UCSD-AML1 (cell line): ENCODE results near the gene CD52.

Experiments
- DNase-seq: peaks from one replicate; lab custom pipeline; 2025; ENCODE audit not compliant: unreplicated experiment; lab: John Stamatoyannopoulos, UW

The CD52 gene

DNA sequence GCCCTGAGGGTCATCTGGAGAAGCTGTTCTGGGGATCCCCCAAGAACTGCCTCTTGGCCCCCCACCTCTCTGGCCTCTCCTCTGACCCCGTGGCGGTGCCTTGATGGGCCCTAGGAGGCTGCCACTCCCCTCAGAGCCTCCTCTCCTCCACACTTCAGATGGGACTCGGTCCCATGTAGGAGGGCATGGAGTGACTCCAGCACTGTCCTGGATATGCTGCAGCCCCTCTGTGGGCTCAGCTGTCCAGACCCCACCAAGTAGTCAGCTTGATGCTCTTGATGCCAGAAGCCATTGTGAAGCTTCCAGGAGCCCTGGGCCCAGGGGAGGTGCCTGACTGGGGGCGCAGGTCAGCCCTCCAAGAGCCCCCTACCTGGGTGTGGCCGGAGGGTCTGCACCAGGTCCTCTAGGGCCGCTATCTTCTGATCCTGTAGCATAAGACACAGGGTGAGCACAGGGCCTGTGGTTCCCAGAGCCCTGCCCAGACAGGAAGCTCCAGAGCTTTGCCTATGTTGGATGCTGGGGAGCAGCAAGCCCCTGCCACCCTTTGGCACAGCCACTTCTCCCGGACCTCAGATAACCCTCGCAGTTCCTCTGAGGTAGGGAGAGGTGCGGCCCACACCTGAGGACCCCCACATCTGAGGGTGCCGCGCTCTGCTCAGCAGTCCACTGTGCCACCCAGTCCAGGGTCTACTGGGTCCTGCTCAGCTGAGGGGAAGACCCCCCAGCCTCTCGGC, 20.5 kb upstream of the CD52 start:
- DNase-seq, result no peak

DNA sequence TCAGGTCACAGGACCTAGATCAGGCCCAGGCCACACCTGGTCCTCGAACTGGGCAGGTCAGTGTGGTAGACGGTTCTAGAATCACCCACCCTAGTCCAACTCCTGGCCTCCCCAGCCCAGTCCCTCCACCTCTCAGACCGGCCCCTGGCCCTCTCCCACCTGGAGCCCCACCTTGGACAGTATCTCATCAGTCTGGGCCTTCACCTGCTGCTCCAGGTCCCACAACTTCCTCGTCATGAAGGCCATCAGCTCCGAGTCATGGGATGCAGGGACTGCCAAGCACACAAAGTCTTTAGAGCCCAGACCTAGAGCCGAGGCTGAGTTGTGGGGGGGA, 20.0 kb upstream of the CD52 start:
- no peak for DNase-seq

DNA sequence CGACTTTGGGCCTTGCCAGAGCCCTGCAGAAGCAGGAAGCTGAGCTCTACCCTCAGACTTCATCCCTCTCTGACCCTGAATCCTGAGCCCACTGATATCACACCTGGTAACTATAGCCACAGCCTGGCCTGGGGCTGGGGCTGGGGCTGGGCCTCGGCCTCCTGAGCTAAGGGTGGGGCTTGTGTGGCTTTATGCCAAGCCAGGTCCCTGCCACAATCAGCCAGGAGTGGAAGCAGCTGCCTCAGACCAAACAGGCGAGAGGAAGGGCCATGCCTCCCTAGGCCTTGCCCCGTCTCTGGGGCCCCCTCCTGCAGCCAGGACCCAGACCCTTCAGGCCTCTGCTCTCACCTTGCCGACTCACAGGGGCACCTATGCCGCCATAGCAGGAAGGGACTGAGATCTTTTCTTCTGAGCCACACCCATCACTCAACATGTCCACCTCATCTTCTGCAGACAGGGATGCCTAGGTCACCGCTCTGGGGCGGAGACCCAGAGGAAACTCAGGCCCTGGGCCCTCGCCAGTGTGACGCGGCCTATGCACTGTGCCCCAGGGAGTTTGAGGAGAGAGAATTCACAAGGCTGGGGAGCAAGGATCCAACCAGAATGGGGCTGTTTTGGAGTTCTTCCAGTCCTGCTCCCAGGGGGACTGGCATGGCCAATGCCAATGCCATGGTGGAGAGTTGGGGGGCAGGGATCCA, 17.0 kb upstream of the CD52 start:
- no peak for DNase-seq

DNA sequence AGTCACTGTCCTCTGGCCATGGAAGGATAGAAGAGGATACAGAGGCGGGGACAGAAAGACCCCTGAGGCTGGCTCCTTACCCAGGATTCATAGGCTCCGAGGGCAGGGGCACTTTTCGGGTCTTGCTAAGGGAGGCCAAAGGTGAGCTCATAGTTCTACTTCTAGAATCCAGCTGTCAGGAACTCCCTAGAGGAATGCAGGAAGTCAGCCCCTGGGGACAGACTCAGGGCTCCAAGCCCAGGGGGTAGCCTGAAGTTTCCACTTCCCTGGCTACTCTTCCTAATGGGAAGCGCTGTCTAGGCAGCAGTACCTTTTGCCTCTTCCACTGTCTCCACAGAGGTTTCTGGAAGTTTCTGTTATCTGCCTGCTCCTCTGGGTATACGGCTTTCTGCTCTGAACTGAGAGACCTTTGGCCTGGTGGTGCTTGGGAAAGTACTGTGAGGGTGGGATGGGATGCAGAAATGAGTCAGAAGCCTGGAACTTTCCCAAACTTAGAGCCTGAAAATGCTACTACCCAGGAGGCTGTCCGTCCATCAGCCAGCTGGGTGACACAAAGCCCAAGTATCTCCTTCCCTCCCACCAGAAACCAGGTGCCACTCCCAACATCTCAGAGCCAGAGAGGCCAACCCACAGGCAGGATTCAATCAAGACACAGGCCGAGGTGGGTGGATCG, 14.9 kb upstream of the CD52 start:
- DNase-seq, result no peak

DNA sequence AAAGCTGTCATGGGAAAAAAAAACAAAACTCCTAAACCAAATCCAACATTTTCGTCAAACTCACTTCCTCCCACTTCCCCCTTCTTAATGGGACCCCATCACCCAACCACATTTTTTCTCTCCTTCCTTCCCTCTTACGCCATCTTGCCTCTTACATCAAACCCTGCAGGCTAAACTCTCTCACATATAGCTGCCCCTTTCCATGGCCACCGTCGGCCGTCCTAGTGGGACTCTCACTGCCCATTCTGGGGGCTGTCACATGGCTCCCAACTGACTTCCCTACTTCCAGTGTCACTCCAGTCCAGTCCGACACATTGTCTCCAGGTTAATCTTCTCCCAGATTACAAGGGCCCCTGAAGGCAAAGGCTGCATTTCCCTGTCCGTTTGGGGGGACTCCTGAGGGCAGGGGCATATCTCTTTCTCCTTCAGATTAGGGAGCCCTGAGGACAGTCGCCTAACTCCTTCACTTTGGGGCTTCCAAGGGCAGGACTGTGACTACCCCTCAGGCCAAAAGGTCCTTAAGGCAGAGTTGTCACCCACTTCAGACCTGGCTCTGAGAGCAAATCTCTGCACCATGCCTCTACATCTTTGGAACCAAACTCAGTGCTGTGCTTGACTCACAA, 12.0 kb upstream of the CD52 start:
- DNase-seq, result peak; percentile 46

DNA sequence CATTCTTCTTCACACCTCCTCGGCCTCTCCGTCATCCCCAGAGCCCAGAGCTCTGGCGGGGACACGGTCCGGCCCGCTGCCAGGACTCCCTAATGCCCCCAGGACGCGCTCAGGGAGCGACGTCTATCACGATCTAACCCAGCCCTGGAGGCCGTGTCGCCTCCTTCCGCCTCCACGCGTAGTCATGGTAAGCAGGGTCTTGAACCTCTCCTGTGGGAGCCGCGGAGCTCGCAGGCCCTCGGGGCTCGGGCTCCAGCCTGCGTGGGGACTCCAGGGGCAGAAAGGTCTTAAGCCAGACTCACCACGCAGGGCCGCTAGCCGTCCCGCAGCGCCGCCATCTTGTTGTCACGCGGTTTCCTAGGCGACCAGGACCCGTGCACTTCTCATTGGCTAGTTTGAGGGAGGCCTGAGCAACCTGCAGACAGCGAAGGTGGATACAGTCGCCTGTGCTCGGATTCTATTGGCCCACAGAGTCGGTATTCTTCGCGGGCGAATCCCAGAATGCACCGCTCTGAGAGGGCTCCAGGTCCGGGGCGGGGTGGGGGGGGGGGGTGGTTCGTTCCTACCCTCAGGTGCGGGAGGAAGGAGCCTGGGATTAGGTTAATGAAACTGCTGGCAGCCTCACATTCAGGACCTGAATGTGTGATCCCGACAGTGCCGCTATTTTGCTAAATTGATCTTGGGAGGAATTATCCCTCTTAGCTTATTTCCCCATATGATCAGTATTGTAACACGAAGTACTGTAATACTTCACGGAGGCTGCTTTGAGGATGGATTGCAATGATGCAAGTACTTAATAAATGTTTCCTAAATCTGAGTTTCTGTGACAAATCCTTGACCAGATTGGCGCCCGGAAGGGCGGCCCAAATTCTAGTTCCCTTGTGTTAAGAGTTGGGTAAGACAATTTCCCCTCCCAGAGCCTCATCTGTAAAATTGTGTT, 11.2 kb upstream of the CD52 start, which contains the start of gene UBXN11:
UBXN11 (minus strand) TSS at position 347 of the 940 bp plus-strand sequence. CDS start 3,753 bp downstream, outside the sequence.
- peak; percentile 88 for DNase-seq

DNA sequence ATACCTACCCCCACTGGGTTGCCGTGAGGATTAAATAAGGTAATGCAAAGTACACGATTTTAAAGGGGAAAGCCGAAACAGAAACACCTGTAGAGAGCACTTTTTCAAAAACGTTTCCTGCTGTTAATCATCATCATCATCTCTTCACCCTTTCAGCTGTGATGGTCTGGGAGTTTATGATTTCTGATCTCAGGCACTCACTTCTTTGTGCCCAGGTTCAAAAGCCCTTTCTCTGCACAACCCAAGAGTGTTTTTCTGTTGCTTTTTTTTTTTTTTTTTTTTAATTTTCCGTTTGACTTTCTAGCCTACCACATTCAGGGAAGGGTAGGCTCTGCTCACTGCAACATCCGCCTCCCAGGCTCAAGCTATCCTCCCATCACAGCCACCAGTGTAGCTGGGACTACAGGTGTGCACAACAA, 10.4 kb upstream of the CD52 start:
- no peak for DNase-seq

DNA sequence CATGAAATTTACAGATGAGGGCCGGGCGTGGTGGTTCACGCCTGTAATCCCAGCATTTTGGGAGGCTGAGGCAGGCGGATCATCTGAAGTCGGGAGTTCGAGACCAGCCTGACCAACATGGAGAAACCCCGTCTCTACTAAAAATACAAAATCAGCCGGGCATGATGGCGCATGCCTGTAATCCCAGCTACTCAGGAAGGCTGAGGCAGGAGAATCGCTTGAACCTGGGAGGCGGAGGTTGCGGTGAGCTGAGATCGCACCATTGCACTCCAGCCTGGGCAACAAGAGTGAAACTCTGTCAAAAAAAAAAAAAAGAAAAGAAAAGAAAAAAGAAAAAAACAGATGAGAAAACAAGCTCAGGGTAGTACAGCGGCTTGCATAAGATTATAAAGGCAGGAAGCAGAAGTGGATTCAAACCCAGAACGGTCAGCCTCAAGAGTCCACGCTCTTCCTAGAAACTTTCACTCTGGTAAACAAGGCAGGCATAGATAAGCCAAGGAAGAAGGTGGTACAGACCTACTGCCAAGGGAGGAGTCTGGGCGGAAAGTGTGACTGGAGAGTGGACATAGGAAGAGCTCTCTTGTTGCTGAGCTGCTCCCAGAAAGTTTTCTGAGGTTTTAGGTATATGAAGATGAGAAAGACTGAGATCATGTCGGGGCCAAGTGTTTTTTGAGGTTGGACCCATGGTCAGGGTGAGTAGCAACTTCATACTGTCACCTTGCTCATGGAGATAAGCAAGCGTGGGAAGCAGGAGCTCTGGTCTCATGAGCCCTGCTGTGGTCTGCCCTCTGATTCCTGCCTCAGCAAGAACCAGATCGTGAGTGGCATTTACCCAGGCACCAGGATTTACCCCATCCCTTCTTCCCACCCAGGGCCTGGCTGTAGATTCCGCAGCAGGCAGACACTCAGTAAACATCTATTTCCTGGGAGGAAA, 9.5 kb upstream of the CD52 start:
- peak; percentile 55 for DNase-seq

DNA sequence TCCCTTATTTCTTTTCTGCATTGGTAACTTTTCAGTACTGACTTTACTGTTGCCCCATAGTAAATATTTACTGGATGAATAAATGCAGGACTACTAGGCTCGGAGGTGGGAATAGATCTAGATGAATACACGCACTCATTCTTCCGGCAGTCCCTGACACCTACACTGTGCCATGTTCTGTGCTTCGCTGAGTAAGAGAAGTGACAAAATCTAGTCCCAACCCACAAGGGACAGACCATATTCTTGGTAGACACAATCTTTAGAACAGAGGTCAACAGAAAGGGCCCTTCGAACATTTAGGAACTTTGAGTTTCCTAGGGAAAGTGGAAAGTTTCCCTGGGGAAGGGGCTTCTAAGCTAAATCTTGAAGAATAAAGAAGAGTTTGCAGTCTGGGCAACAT, 3.3 kb upstream of the CD52 start:
- DNase-seq, result no peak

DNA sequence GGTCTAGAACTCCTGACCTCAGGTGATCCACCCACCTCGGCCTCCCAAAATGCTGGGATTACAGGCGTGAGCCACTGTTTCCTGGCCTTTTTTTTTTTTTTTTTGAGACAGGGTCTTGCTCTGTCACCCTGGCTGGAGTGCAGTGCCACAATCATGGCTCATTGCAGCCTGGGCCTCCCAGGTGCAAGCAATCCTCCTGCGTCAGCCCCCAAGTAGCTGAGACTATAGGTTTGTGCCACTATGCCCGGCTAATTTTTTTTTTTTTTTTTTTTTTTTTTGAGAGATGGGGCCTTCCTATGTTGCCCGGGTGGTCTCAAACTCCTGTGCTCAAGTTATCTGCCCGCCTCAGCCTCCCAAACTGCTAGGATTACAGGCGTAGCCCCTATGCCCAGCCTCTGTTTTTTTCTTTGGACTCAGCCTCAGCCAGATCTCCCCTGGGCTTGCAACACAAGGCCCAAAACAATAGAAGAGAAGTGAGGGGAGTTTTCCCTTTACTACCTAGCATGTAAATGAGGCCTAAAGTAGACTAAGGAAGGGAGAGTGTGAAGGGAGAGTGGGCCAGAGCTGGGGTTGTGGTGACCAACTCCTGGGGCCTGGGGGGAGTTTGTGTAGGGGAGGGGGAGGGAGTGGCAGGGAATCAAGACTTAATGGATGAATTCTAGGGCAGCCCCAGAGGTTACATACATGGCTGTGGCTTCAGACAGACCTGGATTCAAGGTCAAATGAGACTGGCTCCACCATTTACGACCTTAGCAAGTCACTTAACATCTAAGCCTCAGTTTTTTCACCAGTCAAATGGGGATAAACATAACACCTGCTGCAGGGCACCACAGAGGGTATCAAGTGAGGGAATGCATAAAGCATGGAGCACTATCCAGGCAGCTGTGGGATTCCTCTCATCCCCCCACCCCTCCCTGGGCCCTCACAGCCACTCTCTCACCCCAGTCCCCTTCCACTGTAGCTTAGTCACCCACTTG, 1.6 kb upstream of the CD52 start:
- DNase-seq, result no peak

DNA sequence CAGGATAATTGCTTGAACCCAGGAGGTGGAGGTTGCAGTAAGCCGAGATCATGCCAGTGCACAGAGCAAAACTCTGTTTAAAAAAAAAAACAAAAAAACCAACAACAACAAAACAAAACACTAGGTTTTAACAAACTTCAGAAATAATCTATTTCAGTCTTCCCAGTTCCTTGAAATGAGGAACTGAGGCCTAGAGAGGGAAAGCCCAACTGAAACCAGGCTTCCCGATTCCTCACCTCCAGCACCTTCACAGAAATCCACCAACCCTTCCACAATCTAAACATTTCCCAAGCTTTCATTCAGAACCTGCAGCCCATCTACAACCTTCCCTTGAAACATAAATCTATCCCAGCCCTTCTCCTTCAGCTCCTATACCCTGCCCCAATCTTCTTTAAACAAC, 612 bp upstream of the CD52 start:
- DNase-seq, result no peak

DNA sequence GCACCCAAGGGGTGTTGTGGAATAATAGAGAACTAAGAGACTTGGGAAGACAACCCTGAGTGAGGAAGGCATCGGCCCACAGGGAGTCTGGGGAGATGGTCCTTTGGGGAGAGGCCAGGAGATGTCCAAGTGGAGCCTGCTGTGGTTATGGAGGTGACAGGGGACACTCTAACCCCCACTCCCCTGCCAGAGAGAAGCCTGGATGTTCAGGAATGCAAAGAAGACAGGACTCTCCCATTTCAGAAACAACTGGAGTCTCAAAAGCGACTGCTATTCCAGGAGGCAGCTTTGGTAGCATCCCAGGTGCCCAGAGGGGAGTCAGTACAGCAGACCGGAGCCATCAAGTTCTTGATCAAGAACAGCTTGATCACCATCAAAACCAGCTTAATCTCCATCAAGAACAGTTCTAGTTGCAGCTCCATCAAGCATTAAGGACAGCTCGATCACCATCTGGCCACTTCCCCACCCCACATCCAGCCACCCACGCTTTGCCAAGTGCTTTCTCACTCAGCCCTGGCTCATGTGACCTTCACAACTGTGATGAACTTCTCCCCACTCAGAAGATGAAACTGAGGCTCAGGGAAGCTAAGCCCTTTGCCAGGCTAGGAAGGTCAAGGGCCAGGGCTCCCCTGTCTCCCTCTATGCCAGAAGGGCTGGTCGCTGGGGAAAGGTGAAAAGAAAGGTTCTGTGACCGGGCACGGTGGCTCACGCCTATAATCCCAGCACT, 743 bp downstream of the CD52 start:
- DNase-seq, result peak; percentile 51

DNA sequence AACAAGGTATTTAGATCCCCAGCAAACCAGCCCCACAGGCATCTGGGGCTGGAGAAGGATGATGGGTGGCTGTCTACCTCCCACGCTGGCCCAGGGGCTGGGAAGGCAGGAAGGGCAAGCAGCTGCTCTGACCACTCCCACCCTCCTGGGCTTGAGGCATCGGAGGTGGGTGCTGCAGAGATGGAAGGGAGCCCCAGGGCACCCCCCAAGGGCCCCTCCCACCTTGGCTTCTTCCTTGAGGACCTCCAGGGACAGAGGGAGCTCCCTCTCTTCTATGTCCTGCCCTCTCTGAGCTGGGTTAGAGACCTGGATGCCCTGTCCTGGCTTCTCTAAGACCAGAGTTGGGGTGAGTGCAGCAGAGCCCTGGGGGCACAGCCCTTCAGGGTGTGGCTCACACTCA, 3.1 kb downstream of the CD52 start:
- no peak for DNase-seq

DNA sequence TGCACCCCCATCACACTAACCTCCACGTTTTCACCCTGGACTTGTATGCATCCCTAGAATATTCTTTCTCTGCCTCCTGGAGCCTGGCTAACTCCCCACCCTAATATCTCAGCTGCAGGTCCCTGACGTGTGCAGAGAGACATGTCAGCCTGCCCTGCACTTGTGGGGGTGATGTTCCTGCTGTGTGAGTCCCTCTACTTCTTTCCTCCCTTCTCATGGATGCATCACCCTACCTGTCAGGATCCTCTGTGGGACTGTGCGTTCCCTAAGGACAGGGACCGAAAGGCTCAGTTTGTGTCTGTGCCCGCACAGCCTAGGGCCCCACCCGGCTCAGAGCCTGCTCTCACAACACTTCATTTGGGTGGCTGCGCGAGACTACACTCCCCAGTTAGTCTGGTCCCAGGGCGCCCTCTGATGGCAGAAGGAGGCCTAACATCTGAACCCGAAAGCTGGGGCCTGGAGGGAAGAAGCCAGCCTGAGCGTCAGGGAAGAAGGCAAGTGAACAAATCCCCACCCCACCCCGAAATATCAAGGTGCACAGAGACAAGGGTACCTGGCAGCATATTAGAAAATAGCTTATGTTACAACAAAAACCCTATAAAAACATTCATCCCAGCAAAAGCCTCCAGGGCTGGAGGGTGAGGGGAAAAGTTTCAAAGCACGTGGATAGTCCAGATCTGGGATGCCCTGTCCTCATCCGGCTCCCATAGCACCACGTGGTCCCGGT, 3.7 kb downstream of the CD52 start:
- DNase-seq, result peak; percentile 88

DNA sequence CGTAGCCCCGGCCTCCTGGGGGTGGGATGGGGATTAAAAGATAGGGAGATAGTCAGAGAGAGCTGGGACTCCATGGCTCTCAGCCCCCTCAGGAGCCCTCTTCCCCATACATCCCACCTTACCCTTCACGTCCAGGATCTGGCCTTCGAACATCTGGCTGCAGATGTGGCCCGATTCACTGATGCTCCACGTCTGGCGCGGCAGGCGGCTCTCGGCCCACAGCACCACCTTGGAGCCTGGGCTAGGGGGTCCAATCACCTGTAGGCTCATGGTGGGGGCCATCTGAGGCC, 4.2 kb downstream of the CD52 start:
- no peak for DNase-seq

DNA sequence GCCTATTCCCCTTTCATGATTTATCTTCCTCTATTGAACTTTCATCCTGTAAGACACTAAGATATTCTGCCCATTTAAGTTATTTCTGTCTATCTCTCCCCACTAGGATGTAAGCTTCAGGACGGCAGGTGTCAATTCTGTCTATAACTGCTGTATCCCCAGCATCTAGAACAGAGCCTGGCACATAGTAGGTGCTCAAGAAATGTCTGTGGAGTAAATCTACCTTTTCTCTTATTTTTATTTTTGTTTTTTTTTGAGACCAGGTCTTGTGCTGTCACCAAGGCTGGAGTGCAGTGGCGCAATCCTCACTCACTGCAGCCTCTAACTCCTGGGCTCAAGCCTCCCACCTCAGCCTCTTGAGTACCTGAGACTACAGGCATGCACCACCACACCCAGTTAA, 5.6 kb downstream of the CD52 start:
- DNase-seq, result no peak

DNA sequence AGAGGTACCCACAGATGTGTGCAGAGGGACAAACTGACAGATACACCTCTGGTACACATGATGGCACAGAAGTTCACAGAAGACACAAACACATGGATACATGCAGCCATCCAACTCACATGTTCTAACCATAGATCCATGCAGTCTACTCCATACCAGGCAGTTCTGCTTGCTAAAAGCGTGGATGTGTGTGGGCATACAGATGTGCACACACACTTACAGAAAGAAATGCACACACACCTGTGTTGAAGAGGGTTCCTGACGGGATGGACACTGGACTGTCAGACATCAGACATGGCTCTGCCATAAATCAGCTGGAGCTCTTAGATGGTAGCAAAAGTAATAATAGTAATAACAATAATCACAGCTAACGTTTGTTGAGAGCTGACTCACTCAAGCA, 6.8 kb downstream of the CD52 start:
- DNase-seq, result no peak
